Measurements from ENCODE around the gene GPR107.

DNA sequence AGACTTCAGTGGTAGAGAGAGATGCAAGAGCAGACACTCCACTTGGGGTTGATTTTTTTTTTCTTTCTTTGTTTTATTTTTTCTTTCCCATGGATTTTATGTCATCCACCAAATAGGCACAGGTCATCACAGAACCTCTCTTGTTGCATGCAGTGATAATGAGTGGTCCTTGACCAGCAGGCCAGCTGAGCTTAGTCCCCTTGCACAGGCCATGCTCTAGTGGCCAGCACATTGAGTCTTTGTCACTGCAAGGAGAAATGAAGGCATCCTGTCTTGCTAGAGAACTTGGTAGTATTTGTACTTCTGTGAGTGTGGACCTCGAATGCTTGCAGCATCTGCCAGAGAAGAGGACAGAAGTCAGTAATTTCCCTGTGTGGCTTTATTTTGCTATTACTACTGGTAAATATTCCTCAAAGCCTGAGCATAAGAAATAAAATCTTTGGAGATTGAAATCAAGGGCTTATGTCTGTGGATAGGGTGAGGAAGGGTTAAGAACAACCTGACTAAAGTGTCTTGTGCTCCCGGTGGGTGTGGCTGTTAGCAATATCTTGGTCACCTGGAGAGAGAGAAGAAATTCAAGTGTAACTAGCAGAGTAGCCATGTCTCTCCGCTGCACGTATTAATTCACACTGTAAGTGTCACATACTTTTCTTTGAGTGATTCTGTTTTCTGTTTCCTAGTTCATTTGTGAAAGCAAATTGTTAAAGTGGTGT lies 73.2 kb downstream of the GPR107 start:
- TF ChIP-seq, protein P1, sequence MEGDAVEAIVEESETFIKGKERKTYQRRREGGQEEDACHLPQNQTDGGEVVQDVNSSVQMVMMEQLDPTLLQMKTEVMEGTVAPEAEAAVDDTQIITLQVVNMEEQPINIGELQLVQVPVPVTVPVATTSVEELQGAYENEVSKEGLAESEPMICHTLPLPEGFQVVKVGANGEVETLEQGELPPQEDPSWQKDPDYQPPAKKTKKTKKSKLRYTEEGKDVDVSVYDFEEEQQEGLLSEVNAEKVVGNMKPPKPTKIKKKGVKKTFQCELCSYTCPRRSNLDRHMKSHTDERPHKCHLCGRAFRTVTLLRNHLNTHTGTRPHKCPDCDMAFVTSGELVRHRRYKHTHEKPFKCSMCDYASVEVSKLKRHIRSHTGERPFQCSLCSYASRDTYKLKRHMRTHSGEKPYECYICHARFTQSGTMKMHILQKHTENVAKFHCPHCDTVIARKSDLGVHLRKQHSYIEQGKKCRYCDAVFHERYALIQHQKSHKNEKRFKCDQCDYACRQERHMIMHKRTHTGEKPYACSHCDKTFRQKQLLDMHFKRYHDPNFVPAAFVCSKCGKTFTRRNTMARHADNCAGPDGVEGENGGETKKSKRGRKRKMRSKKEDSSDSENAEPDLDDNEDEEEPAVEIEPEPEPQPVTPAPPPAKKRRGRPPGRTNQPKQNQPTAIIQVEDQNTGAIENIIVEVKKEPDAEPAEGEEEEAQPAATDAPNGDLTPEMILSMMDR (conservative IDR thresholded peaks at IDR 0.05; ENCODE audit: low read depth, low read length) = no peak
- no peak for TF ChIP-seq EZH2 (IDR thresholded peaks at IDR 0.05; ENCODE audit: borderline replicate concordance, low read depth, low read length, poor library complexity, severe bottlenecking)
